GM18517 (cell line): ENCODE data around the gene SNX1.
"Not testable (repeated sequence)": the region's sequence is repeated elsewhere in the genome, so short reads cannot be mapped to it uniquely, and the experiment has no call there.

Experiments used
- ATAC-seq: cut with Tn5 transposase; IDR thresholded peaks from one replicate; pipeline ENCODE4 v1.9.1; 2021; ENCODE audit warnings: mild to moderate bottlenecking, moderate library complexity; ENCODE audit not compliant: unreplicated experiment

The SNX1 gene

GRCh38 chr15:64095795-64096667 lies at the start of gene SNX1:
SNX1 (plus strand) TSS chr15:64095982; CDS start chr15:64096014, 32 bp downstream.
- peak; percentile 47 for ATAC-seq

- ATAC-seq, result no peak
These were observed 49.2 kb upstream of the SNX1 start, which contains the start of gene DAPK2 for GRCh38 chr15:64046421-64047153. DAPK2 (minus strand) TSS chr15:64046485; CDS start chr15:64040261, 6,224 bp downstream.

GRCh38 chr15:64048781-64049460 lies 46.9 kb upstream of the SNX1 start:
- no peak for ATAC-seq

- ATAC-seq, result no peak
These were observed 45.3 kb upstream of the SNX1 start for GRCh38 chr15:64050281-64051092.

GRCh38 chr15:64051093-64051402 lies 44.7 kb upstream of the SNX1 start:
- ATAC-seq, result no peak

- ATAC-seq, result no peak
These were observed 44.1 kb upstream of the SNX1 start for GRCh38 chr15:64051407-64052259.

GRCh38 chr15:64052925-64053491 lies 42.8 kb upstream of the SNX1 start:
- ATAC-seq, result no peak

GRCh38 chr15:64053674-64054073 lies 42.1 kb upstream of the SNX1 start:
- not testable (repeated sequence) for ATAC-seq

- ATAC-seq, result no peak
These were observed 37.5 kb upstream of the SNX1 start for GRCh38 chr15:64058279-64058678.

GRCh38 chr15:64059104-64059503 lies 36.7 kb upstream of the SNX1 start:
- not testable (repeated sequence) for ATAC-seq

GRCh38 chr15:64060716-64061115 lies 35.1 kb upstream of the SNX1 start:
- no peak for ATAC-seq

GRCh38 chr15:64066451-64066850 lies 29.3 kb upstream of the SNX1 start:
- ATAC-seq, result no peak

GRCh38 chr15:64067564-64068030 lies 28.2 kb upstream of the SNX1 start:
- no peak for ATAC-seq

GRCh38 chr15:64068133-64068532 lies 27.6 kb upstream of the SNX1 start:
- no peak for ATAC-seq

- no peak for ATAC-seq
These were observed 25.7 kb upstream of the SNX1 start for GRCh38 chr15:64070106-64070505.

GRCh38 chr15:64070965-64071851 lies 24.6 kb upstream of the SNX1 start:
- no peak for ATAC-seq

GRCh38 chr15:64071931-64072765 lies 23.6 kb upstream of the SNX1 start:
- no peak for ATAC-seq
